Measurements from ENCODE around the gene HOPX.

DNA sequence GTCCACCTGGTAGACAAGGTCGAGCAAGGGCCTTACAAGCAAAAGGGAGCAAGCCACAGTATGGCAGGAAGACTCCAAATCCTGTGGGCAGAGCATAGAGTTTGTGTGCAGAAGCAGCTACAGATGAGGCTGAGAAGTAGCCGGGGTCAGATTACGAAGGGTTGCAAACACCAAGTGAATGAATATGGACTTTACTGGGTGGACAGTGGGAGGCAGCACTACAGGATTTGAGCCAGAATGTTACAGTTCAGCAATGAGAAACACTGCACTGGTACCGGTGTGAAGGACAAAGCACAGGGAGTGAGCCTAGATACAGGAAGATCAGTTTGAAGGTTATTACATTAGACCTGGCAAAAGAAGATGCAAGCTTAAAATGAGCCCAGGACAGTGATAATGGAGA is 46.1 kb upstream of the HOPX start:
- TF ChIP-seq ZNF138 (tag by site-specific recombination; IDR thresholded peaks at IDR 0.05; ENCODE audit: borderline replicate concordance) (no peak), ZNF274 (IDR thresholded peaks at IDR 0.05; ENCODE audit: low read length) (no peak), ZNF274 (tag by site-specific recombination; IDR thresholded peaks at IDR 0.05; ENCODE audit: borderline replicate concordance) (no peak), ZNF623 (tag by site-specific recombination; IDR thresholded peaks at IDR 0.05) (no peak), YY1 (tag by site-specific recombination; IDR thresholded peaks at IDR 0.05) (no peak)
- TF ChIP-seq, protein P1, sequence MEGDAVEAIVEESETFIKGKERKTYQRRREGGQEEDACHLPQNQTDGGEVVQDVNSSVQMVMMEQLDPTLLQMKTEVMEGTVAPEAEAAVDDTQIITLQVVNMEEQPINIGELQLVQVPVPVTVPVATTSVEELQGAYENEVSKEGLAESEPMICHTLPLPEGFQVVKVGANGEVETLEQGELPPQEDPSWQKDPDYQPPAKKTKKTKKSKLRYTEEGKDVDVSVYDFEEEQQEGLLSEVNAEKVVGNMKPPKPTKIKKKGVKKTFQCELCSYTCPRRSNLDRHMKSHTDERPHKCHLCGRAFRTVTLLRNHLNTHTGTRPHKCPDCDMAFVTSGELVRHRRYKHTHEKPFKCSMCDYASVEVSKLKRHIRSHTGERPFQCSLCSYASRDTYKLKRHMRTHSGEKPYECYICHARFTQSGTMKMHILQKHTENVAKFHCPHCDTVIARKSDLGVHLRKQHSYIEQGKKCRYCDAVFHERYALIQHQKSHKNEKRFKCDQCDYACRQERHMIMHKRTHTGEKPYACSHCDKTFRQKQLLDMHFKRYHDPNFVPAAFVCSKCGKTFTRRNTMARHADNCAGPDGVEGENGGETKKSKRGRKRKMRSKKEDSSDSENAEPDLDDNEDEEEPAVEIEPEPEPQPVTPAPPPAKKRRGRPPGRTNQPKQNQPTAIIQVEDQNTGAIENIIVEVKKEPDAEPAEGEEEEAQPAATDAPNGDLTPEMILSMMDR (tag by site-specific recombination; IDR thresholded peaks at IDR 0.05), result no peak
